GM23248 (cell line): Measurements from ENCODE around the gene RPN1.

Source experiments
- EZH2 ChIP-seq: fragments of 200-600 bp; sonication (generic); IDR thresholded peaks from 2 replicates; pipeline ENCODE4 v1.6.1; 2018; ENCODE audit warnings: antibody characterized with exemption, mild to moderate bottlenecking; ENCODE audit not compliant: insufficient read depth, poor library complexity, severe bottlenecking
- EZH2phosphoT487 ChIP-seq: fragments of 200-600 bp; sonication (generic); IDR thresholded peaks from 2 replicates; pipeline ENCODE4 v1.6.1; 2018; ENCODE audit warnings: antibody characterized with exemption, moderate library complexity, mild to moderate bottlenecking, low read depth; ENCODE audit not compliant: insufficient read depth

DNA sequence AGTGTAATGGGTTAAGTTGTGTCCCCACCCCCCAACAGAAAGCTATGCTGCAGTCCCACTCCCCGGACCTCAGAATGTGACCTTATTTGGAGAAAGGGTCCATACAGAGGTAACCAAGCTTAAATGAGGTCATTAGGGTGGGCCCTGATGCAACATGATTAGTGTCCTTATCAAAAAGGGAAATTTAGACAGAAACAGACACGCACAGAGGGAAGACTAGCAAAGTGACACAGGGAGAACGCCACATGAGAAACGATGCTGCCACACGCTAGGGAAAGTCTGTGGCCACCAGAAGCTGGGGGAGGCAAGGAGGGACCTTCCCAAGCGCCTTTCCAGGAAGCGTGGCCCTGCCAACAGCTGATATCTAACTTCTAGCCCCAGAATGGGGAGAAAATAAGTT is 65.4 kb downstream of the RPN1 start:
- TF ChIP-seq EZH2phosphoT487 (no peak), EZH2 (no peak)
